GM12872 (cell line): Measurements from ENCODE around the gene AFF2.

Experiments
- CTCF ChIP-seq: IDR thresholded peaks from 3 replicates; pipeline ENCODE4 v1.5.1; 2011; ENCODE audit warnings: low read depth, mild to moderate bottlenecking, low read length, moderate library complexity; ENCODE audit not compliant: insufficient read depth

AFF2 gene

GRCh38 chrX:148728901-148729300 is 228.5 kb downstream of the AFF2 start:
- TF ChIP-seq CTCF: no peak

GRCh38 chrX:148732743-148733142 is 232.3 kb downstream of the AFF2 start:
- TF ChIP-seq CTCF: no peak

- no peak for TF ChIP-seq CTCF
Observed at GRCh38 chrX:148741441-148741840, 241.0 kb downstream of the AFF2 start.

GRCh38 chrX:148755111-148755510 is 254.7 kb downstream of the AFF2 start:
- TF ChIP-seq CTCF: no peak

- no peak for TF ChIP-seq CTCF
Observed at GRCh38 chrX:148763896-148764295, 263.5 kb downstream of the AFF2 start.

- no peak for TF ChIP-seq CTCF
Observed at GRCh38 chrX:148768296-148768695, 267.9 kb downstream of the AFF2 start.

GRCh38 chrX:148771440-148771839 is 271.0 kb downstream of the AFF2 start:
- no peak for TF ChIP-seq CTCF

GRCh38 chrX:148774276-148774675 is 273.9 kb downstream of the AFF2 start:
- TF ChIP-seq CTCF: no peak
